GM20000 (cell line): ENCODE measurements around the gene C1QTNF12.

Experiments used
- DNase-seq: peaks from one replicate; pipeline ENCODE4 v3.0.0; 2012; ENCODE audit warnings: low spot score
- CTCF ChIP-seq: IDR thresholded peaks from 2 replicates; pipeline ENCODE4 v1.5.1; 2012; ENCODE audit warnings: mild to moderate bottlenecking, control low read depth; ENCODE audit errors: extremely low read depth, missing control alignments

C1QTNF12 gene

GRCh38 chr1:1285102-1285571 is 38.6 kb upstream of the C1QTNF12 start:
- TF ChIP-seq CTCF = no peak
- DNase-seq = no peak

DNA sequence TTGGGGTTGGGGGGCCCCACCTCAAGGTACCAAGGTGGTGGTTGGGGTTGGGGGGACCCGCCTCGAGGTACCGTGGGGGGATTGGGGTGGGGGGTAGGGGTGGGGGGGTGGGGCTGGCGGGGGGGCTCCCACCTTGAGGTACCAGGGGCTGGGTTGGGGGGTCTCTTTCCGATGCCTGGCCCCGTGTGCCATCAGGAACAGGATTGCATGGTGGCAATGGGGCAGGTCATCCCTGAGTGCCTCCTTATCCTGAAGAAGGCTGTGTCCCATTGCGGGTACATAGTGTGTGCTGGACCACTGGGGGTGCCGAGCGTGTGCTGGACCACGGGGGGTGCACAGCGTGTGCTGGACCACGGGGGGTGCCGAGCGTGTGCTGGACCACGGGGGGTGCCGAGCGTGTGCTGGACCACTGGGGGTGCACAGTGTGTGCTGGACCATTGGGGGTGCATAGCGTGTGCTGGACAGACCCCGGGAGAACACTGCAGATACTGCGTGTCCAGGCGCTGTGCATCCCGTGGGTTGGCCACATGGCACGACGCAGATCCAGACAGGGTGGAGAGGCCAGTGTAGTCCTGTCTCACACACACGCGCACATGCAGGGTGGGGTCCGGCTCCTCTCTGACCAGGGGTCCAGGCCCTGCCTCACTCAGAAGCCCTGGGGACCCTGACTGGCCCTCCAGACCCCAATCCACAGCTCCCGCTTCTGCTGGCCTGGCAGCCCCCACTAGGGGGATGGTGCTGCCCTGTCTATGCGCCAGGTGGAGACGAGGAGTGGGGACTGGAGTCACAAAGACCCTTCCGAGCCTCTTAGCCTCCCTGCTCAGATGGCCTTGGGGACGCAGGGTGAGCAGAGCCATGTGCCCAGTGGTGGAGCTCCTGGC is 37.9 kb upstream of the C1QTNF12 start:
- DNase-seq = no peak
- TF ChIP-seq CTCF = no peak

DNA sequence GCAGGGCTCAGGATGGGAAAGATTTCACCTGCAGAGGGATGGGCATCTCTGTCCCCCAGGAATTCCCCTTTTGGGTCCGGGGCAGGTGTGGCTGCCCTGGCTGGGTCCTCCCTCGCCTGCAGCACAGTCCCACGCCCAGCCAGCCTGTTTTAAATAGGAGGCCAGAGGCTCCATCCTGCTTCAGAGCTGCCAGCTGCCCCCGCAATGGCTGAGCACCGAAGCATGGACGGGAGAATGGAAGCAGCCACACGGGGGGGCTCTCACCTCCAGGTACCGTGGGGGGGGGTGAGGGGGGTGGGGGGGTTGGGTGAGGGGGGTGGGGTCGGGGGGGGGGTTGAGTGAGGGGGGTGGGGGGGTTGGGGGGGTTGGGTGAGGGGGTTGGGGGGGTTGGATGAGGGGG is 37.3 kb upstream of the C1QTNF12 start:
- no peak for TF ChIP-seq CTCF
- DNase-seq = peak; percentile 84

DNA sequence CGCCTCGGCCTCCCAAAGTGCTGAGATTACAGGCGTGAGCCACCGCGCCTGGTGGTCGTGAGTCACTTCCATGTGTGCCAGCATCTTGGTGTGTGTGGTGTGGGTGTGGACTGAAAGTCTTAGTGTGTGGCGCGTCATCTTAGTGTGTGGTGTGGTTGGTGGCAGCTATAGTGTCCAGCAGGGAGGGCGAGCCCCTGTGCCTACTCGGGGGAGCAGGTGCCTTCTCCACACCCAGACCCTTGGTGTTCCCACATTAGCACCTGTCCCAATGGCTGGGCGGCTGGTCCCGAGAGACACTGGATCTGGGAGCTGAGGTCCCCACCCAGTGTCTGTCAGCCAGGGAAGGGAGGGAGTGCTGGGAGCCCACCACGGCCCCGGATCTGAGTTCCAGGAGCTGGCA is 36.5 kb upstream of the C1QTNF12 start:
- no peak for TF ChIP-seq CTCF
- no peak for DNase-seq

- no peak for DNase-seq
These were observed 35.2 kb upstream of the C1QTNF12 start for GRCh38 chr1:1281533-1282321.

GRCh38 chr1:1280782-1281481 is 34.4 kb upstream of the C1QTNF12 start:
- DNase-seq = no peak
- no peak for TF ChIP-seq CTCF

More at GRCh38 chr1:1281533-1282321, 35.2 kb upstream of the C1QTNF12 start:
- TF ChIP-seq CTCF = no peak
